Left forelimb (tissue), 1 donor: ENCODE data around the gene NPIPA2.
"Not testable (repeated sequence)": the region's sequence is repeated elsewhere in the genome, so short reads cannot be mapped to it uniquely, and the experiment has no call there.

Experiments used
- DNase-seq: peaks from one replicate; pipeline ENCODE4 v3.0.0-alpha.2; 2018; ENCODE audit warnings: low spot score

The NPIPA2 gene

GRCh38 chr16:14742273-14743128 lies at the start of gene NPIPA2:
Gene NPIPA2, plus strand, starts transcription at chr16:14742533. Its CDS starts 5,533 bp downstream, at chr16:14748066.
- not testable (repeated sequence) for DNase-seq

GRCh38 chr16:14694129-14694528 lies 48.2 kb upstream of the NPIPA2 start, which contains the start of gene PLA2G10:
Gene PLA2G10, minus strand, starts transcription at chr16:14694308. Its CDS starts 79 bp downstream, at chr16:14694229.
- DNase-seq = not testable (repeated sequence)

DNA sequence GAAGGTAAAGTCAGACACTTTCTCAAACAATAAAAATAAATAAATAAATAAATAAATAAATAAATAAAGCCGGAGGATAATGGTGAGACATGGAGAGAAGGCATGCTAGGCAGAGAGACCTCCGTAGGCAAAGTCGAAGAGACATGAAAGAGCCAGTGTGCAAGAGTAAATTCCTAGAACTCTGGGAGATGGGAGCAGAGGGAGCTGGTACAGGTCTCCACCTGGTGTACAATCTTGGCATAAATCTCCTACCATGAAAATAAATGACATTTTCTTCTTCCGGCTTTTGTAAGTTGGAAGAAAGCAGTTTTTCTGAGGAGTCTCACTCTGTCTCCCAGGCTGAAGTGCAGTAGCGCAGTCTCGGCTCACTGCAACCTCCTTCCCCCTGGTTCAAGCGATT lies 40.5 kb upstream of the NPIPA2 start:
- DNase-seq = not testable (repeated sequence)

- not testable (repeated sequence) for DNase-seq
Observed at GRCh38 chr16:14702672-14703071, 39.7 kb upstream of the NPIPA2 start.

GRCh38 chr16:14703156-14704011 lies 38.9 kb upstream of the NPIPA2 start, which contains the start of gene NPIPA3:
Gene NPIPA3, plus strand, starts transcription at chr16:14703411. Its CDS starts 5,533 bp downstream, at chr16:14708944.
- not testable (repeated sequence) for DNase-seq

GRCh38 chr16:14733233-14733632 lies 9.1 kb upstream of the NPIPA2 start:
- DNase-seq = not testable (repeated sequence)

GRCh38 chr16:14740832-14741385 lies 1.4 kb upstream of the NPIPA2 start:
- DNase-seq = not testable (repeated sequence)

DNA sequence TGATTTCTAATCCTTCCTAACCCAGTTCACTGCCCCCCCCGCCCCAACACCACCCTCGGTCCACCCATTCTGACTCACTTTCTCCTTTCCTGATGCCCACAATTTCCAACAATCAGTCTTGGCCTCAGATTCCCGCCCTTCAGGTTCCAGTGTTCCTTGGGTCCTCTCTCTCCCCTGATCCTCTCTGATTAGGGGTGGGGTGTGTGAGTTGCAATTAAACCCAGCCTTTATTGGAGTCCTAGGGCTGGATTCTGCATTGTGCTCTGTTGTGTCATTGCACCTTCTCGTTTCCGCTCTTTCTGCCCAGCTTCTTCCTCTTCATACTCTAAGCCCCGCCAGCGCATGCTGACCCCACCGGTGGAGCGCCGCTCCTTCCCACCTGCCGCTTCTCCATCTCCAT lies 539 bp upstream of the NPIPA2 start:
- not testable (repeated sequence) for DNase-seq

- not testable (repeated sequence) for DNase-seq
Observed at GRCh38 chr16:14773654-14774053, 31.3 kb downstream of the NPIPA2 start.

- DNase-seq = not testable (repeated sequence)
Observed at GRCh38 chr16:14775624-14776023, 33.3 kb downstream of the NPIPA2 start.

GRCh38 chr16:14776763-14777162 lies 34.4 kb downstream of the NPIPA2 start:
- DNase-seq = not testable (repeated sequence)

DNA sequence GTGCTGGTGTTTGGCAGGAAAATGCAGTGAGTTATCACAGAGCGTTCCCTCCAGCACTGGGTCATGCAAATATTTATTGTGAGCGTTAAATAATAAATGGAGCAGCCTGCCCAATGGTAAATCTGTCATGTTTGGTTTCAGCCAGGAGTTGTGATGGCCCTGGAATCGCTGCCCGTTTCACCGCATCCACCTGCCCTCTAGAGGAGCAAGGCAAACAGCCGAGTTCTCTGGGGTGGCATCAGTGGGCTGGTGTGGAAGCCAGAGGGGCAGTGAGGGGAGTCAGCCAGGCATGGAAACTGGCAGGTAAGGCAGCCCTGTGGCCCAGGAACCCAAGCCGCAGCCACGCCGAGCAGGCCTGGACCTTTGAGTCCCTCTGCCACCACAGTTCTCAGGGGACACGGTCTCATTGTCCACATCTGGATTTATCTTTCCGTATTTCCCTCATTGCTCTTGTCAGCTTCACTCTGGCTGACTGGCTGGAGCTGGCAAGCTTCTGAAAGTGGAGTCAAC lies 37.1 kb downstream of the NPIPA2 start:
- DNase-seq = not testable (repeated sequence)

DNA sequence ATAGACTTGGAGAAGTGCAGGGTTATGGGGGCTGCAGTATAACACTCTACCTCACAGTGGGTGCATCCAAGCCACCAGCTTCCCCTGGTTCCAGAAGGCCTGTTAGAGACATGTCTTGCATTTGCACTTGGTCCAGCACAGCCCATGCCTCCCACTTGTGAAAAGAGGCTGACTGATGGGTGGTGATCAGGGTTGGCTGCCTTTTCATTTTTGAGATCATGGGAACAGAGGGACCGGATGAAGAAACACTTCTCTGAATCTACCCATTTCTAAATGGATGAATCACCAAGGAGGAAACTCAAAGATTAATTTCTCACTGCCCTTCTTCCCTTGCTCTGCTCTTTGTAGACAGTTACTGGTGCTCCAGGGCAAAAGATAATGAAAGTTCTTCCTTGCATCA lies 43.8 kb downstream of the NPIPA2 start:
- not testable (repeated sequence) for DNase-seq

DNA sequence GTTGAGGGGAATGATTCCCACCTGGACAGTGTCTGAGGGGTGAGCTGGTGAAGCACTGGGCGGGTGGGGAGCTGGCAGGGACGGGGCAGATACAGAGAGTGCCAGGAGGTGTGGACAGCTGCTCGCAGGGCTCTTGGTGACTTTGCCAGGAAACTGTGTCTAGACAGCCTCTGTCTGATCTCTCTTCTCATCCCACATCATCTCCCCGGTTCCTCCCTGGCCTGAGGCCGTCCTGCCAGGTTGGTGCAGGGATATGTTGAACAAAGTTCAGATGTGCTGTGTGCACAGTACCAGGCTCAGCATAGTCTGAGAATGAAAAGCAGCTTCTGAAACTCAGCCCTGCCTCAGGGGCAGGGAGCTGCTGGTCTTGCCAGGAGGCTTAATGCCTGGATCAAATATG lies 47.2 kb downstream of the NPIPA2 start:
- not testable (repeated sequence) for DNase-seq

- not testable (repeated sequence) for DNase-seq
Observed at GRCh38 chr16:14790320-14790956, 48.1 kb downstream of the NPIPA2 start.

GRCh38 chr16:14792914-14793313 lies 50.6 kb downstream of the NPIPA2 start:
- DNase-seq = not testable (repeated sequence)

- DNase-seq = not testable (repeated sequence)
Observed at GRCh38 chr16:14797558-14797957, 55.2 kb downstream of the NPIPA2 start.

- DNase-seq = not testable (repeated sequence)
Observed at GRCh38 chr16:14803577-14803976, 61.2 kb downstream of the NPIPA2 start.

DNA sequence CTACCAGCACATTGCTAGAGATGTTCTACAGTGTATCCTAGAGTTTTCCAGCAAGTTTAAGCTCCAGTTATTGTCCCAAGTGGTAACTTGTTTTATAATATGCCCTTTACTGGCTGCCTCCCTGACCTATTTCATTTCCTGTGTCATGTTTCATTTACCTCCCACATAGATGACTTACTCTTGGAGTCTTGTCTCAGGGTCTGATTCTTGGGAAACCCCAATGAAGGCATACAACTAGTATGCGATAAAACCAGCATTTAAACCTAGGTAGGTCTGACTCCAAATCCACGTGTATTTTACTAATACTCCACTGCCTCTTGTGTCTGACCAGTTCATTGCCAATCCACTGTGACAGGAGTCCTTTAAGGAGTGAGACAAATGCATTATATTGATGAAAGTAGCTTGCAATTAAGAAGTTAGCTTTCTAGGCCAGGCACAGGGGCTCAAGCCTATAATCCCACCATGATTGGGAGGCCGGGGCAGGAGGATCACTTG lies 64.9 kb downstream of the NPIPA2 start:
- DNase-seq = not testable (repeated sequence)

DNA sequence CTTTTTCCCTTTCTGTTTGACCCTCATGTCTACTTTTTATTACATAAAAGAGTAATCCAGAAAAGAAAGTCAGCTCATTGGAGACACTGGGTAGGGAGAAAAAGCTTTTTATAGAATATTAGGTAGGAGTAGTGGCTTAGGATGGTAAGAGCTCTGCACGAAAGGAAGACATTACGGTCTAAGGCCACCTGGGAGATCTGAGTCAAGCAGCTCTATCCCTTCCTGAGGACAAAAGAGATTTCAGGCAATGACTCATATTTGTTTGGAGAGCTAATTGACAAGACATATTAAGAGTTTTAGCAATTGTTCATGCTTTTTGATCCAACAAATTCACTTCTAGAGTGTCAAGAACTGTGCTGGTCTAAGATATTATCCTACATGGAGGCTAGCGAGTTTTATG lies 71.6 kb downstream of the NPIPA2 start:
- DNase-seq = not testable (repeated sequence)
